GM12892 (cell line): Measurements from ENCODE around the gene NFATC2.

Experiments used
- POLR2A ChIP-seq: IDR thresholded peaks from 2 replicates; pipeline ENCODE4 v1.6.1; 2011; ENCODE audit warnings: low read depth, low read length, control low read depth
- POLR2AphosphoS5 ChIP-seq: IDR thresholded peaks from 2 replicates; pipeline ENCODE4 v1.6.1; 2011; ENCODE audit warnings: low read depth, low read length, control low read depth

GRCh38 chr20:51425347-51426106 lies 117.0 kb downstream of the NFATC2 start:
- no peak for TF ChIP-seq POLR2AphosphoS5
- TF ChIP-seq POLR2A: no peak
